Colonic mucosa (tissue), 4 donors: Measurements from ENCODE around the gene PAPPA. TPM values are rescaled to one million over a fixed set of nuclear protein-coding genes. Genes with fewer than 3 reads are reported as not detected.

Source experiments
- DNase-seq: peaks from one replicate; pipeline ENCODE4 v3.0.0-alpha.2; 2020
- H3K27ac ChIP-seq: fragments of 200-600 bp; one replicate; pipeline ENCODE4 v1.8.0; 2021
- H3K27me3 ChIP-seq: fragments of 200-600 bp; one replicate; pipeline ENCODE4 v1.8.0; 2021
- H3K36me3 ChIP-seq: fragments of 200-600 bp; one replicate; pipeline ENCODE4 v1.8.0; 2021
- H3K4me1 ChIP-seq: fragments of 200-600 bp; one replicate; pipeline ENCODE4 v1.8.0; 2021; ENCODE audit warnings: mild to moderate bottlenecking
- H3K4me3 ChIP-seq: fragments of 200-600 bp; one replicate; pipeline ENCODE4 v1.8.0; 2021
- H3K9ac ChIP-seq, 2 donors: one replicate each; pipeline ENCODE4 v1.7.0; 2013; ENCODE audit warnings: control low read depth in 2 of 2, low read depth in 2 of 2, low read length in 2 of 2
- H3K9me3 ChIP-seq: fragments of 200-600 bp; one replicate; pipeline ENCODE4 v1.8.0; 2021
- CTCF ChIP-seq: fragments of 200-600 bp; IDR thresholded peaks from one replicate; pipeline ENCODE4 v1.8.0; 2022; ENCODE audit warnings: antibody characterized with exemption, mild to moderate bottlenecking
- intact Hi-C: fragments of 100-400 bp; cut with DNase I; formaldehyde crosslinking; loops from one replicate; pipeline ENCODE4 v1.14.1; 2022
- total RNA-seq, 2 donors: library from RNA; stranded (reverse); fragmentation: NEBNext Ultra II Directional in 1 of 2; extraction: Animal tissue kit (Norgen Biotek cat#: 25700) in 1 of 2; gene quantifications; one replicate each; pipeline ENCODE4 v1.2.1, GENCODE V29; 2021
- donor health status: healthy.
- donor health status: DM: no; HTN: no; CAD: no.
- donor health status: DM: no; HTN: no; CAD: no.

The PAPPA gene
- total RNA-seq, 2 donors from 2014 or later = 0.99 to 1.2 TPM

DNA sequence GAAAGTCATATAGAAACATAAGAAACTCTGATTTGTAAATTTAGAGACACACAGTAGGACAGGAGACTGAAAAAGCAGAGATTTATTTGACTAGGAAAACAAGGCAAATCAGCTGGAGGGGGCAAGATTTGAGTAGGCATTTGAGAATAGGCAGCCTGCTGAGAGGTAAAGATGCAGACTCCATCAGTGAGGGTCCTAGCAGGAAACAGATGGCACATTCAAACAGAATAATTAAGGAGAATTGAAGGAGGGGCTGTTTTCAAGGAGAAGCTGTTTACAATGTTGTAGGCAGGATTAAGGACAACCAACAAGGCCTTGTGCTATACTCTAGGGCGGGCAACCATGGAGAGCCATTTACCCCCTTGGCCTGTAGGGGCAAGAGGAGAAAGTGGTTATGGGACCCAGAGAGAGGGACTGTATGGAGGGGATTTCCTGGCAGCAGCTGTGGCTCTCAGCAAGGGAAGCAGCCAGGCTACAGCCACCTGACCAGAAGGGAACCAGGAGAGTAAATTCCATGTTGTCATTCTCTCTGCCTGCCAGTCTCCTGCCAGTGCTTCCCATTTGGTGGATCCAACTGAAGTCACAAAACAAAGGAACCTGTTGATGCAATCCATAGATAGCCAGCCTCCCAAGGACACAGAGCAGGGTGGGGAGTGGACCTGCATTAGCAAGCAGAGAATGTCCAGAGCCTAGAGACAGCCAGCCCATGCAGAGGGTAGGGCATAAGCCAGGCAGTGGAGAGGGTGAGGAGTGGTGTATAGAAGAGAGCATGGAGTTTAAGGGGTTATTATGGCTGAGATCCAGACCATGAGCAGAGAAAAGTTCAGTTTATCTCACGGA is 38.2 kb downstream of the PAPPA start:
- no peaks in the 10 kb centered on the region for H3K27me3 ChIP-seq
- no peak for TF ChIP-seq CTCF
- H3K9ac ChIP-seq = no peak overlapping the region
- no peak for DNase-seq
- no peak overlapping the region for H3K27ac ChIP-seq
- no peak overlapping the region for H3K4me3 ChIP-seq
- H3K36me3 ChIP-seq = no peaks in the 10 kb centered on the region
- H3K9me3 ChIP-seq = no peaks in the 10 kb centered on the region
- no peaks in the 10 kb centered on the region for H3K4me1 ChIP-seq
- intact Hi-C loops = no loop called here

DNA sequence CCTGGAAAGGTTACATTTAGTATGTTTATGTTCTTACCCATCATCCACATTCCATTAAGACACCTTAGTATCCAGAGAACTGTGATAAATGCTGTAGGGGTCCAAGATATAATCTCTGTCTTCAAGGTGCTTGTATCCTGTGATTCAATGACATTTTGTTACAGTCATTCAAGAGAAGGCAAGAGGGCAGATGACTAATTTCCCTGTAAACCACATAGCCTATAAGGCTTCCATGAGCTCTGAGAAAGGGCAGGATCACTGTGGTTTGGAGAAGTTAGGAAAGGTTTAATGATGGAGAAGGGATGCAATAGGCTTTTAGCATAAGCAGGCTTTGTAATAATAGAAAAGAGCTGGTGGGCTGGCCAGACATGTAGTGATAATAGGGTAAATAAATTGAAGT is 40.0 kb downstream of the PAPPA start:
- Histone ChIP-seq H3K9me3 (no peaks in the 10 kb centered on the region), H3K36me3 (no peaks in the 10 kb centered on the region), H3K4me3 (no peak overlapping the region), H3K4me1 (no peaks in the 10 kb centered on the region), H3K27ac (no peak overlapping the region), H3K27me3 (no peaks in the 10 kb centered on the region), H3K9ac (no peak overlapping the region)
- intact Hi-C loops = no loop called here
- no peak for DNase-seq
- TF ChIP-seq CTCF = no peak

- Histone ChIP-seq H3K4me3 (no peak overlapping the region), H3K36me3 (no peaks in the 10 kb centered on the region), H3K9me3 (no peaks in the 10 kb centered on the region), H3K27me3 (no peaks in the 10 kb centered on the region), H3K4me1 (no peaks in the 10 kb centered on the region), H3K27ac (no peak overlapping the region), H3K9ac (no peak overlapping the region)
- TF ChIP-seq CTCF = no peak
- intact Hi-C loops = no loop called here
- DNase-seq = no peak
These were observed 43.2 kb downstream of the PAPPA start for GRCh38 chr9:116196806-116197205.

DNA sequence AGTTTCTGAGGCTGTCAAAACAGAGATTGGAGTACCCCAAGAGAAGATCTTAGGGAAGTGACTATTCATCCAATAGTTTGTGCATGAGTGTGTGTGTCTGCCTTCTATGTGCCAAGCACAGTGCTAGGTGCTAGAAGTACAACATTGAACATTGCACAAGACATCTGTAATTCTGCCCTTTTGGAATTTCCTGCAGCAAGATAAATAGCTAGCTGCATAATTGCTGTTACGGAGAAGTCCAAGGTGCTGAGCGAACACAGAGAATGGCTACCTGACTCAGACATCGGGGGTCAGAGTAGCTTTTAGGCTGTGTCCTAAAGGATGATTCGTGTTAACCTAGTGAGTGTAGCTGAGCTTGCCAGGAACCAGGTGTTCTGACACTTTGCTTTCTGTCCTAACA is 44.8 kb downstream of the PAPPA start:
- no peaks in the 10 kb centered on the region for H3K27me3 ChIP-seq
- no peak overlapping the region for H3K9ac ChIP-seq
- no peak for TF ChIP-seq CTCF
- intact Hi-C loops = no loop called here
- no peak overlapping the region for H3K4me3 ChIP-seq
- no peaks in the 10 kb centered on the region for H3K4me1 ChIP-seq
- no peak overlapping the region for H3K27ac ChIP-seq
- DNase-seq = no peak
- H3K36me3 ChIP-seq = no peaks in the 10 kb centered on the region
- no peaks in the 10 kb centered on the region for H3K9me3 ChIP-seq

- Histone ChIP-seq H3K27me3 (no peaks in the 10 kb centered on the region), H3K36me3 (no peaks in the 10 kb centered on the region), H3K4me1 (no peaks in the 10 kb centered on the region), H3K9me3 (no peaks in the 10 kb centered on the region), H3K4me3 (no peak overlapping the region), H3K9ac (no peak overlapping the region), H3K27ac (no peak overlapping the region)
- intact Hi-C loops = no loop called here
- DNase-seq = no peak
- no peak for TF ChIP-seq CTCF
These were observed 48.8 kb downstream of the PAPPA start for GRCh38 chr9:116202219-116202912.
